WI38 (cell line): ENCODE measurements around the gene RAB30.

Experiments
- H3K4me3 ChIP-seq: 2 replicates; pipeline ENCODE4 v1.5.1; 2011; ENCODE audit warnings: low read depth, mild to moderate bottlenecking, control low read depth, low read length
- TF ChIP-seq, protein P1 (sequence below): IDR thresholded peaks from 2 replicates; pipeline ENCODE4 v1.5.1; 2012; ENCODE audit warnings: low read depth, mild to moderate bottlenecking, control low read depth, low read length

RAB30 gene

DNA sequence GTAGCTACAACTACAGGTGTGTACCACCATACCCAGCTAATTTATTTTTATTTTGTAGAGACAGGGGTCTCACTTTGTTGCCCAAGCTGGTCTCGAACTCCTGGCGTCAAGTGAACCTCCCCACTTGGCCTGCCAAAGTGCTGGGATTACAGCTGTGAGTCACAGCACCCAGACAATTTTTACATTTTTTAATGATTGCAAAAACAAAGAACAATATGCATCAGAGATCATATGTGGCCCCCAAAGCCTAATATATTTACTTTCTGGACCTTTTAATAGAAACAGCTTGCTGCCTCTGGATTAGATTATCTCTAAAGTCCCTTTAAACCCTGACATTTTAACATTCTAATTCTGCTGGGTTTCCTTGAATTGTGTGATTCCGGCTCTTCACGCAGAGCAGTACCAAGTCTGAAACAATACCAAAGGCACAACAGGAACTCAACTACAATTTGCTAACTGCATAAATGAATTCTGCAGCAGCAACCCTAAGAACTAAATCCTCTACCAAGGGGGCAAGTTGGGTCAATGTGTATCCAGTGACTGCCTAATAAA, 25.0 kb downstream of the RAB30 start:
- TF ChIP-seq, protein P1, sequence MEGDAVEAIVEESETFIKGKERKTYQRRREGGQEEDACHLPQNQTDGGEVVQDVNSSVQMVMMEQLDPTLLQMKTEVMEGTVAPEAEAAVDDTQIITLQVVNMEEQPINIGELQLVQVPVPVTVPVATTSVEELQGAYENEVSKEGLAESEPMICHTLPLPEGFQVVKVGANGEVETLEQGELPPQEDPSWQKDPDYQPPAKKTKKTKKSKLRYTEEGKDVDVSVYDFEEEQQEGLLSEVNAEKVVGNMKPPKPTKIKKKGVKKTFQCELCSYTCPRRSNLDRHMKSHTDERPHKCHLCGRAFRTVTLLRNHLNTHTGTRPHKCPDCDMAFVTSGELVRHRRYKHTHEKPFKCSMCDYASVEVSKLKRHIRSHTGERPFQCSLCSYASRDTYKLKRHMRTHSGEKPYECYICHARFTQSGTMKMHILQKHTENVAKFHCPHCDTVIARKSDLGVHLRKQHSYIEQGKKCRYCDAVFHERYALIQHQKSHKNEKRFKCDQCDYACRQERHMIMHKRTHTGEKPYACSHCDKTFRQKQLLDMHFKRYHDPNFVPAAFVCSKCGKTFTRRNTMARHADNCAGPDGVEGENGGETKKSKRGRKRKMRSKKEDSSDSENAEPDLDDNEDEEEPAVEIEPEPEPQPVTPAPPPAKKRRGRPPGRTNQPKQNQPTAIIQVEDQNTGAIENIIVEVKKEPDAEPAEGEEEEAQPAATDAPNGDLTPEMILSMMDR: no peak
- no peak overlapping the region for H3K4me3 ChIP-seq

DNA sequence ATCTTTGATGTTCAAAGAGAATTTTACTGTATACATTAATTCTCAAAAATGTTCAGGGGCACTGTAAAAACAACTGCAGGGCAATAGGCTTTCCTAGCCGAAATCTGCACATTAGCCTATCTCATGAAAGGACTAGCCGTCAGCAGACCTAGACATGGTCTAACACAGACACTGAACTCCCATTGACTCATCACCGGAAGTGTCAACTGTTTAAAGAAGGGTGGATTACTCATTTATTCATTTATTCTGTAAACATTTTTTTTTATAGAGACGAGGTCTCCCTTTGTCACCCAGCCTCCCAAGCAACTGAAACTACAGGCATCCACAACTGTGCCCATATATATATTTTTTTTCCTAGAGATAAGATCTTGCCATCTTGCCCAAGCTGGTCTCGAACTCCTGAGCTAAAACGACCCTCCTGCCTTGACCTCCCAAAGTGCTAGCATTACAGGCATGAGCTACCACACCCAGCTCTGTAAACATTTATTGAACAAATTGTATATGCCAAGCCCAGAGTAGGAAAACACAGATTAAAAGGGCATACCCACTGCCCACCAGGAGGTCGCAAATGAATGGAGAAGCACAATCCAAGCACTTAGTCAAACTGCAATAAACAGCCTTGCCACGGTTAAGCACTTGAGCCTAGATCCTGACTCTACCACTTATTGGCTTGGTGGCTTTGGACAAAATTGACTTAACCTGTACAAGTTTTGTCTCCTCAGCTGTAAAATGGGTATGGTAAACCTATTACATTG, 26.6 kb downstream of the RAB30 start:
- TF ChIP-seq, protein P1: no peak

DNA sequence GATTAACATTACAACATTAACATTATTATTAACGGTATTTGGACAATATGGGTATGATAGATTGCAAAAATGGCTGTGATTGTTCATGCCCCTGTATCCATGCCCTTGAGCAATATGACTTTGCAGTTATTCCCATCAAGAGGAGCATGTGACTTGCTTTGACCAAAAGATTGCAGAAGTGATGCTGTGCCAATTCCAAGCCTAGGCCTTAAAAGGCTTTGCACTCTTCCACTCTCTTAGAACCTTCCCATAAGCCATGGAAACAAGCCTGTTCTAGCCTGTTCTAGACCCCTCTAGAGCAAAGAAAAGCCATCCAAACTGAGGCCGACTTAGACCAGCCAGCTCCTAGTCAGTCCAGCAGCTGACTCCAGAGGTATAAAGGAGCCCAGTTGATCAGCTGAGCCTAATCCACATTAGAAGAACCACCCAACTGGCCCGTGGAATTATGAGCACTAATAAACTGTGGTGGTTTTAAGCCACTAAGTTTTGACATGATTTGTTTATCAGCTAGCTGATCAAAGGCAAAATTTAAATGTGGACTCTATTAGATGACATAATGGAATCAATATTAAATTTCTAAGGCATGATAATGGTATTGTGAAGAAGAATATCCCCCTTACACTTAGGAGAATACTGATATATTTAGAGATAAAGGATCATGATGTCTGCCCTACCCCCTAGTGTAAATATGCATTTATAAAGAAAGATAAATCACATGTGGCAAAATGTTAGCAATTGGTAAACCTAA, 28.6 kb downstream of the RAB30 start:
- no peak overlapping the region for H3K4me3 ChIP-seq
- TF ChIP-seq, protein P1: no peak

More for the DNA sequence above, 26.6 kb downstream of the RAB30 start:
- no peak overlapping the region for H3K4me3 ChIP-seq

DNA sequence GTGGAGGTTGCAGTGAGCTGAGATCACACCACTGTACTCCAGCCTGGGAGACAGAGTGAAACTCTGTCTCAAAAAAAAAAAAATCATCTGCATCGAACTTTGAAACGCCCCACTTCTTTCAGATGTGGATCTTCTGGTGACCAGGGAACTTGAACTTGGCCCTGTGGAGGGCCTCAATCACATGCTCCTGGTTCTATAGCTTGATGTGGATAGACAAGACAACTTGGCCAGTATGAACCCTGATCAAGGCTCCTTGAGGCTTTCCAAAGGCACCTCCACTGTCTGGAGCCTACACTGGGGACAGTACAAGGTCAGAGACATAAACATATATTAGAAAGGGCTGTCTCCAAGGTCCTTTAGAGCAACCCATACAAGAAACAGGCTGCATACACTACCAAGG, 30.6 kb downstream of the RAB30 start:
- TF ChIP-seq, protein P1: no peak
- H3K4me3 ChIP-seq: no peak overlapping the region

DNA sequence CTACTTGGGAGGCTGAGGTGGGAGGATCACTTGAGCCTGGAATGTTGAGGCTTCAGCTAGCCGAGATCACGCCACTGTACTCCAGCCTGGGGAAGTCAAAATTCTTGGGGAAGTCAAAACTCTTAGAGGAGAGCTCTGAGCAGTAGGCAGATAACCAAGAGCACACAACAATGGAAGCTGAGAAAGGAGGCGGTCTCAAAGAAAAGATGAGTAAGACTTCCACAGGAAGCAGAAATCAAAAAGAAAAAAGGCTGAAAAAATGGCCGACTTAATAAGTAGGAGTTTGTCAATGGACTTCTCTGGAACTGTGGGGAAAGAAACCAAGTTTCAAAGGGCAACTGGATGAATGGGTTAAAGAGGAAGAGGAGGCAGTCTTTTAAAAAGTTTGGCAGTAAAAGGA, 32.1 kb downstream of the RAB30 start:
- H3K4me3 ChIP-seq: no peak overlapping the region
- TF ChIP-seq, protein P1: no peak

DNA sequence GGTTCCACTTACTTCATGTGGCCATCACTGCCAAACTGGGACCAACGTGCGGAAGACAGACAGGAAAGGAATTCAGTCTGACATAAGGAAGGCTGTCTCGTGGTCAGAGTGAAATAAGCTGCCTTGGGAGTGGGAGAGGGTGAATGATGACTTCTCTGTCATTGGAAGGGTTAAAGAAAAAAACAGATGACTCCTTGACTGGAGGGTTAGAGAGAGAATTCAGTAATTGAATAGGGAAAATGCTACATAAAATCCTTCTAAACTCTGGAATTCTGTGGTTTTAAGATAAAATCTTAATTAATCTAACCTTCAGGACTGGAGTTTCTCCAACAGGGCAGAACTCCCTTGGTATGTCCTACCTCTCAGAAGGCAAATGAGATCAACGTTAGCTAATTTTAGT, 33.8 kb downstream of the RAB30 start:
- H3K4me3 ChIP-seq: no peak overlapping the region
- TF ChIP-seq, protein P1: no peak

DNA sequence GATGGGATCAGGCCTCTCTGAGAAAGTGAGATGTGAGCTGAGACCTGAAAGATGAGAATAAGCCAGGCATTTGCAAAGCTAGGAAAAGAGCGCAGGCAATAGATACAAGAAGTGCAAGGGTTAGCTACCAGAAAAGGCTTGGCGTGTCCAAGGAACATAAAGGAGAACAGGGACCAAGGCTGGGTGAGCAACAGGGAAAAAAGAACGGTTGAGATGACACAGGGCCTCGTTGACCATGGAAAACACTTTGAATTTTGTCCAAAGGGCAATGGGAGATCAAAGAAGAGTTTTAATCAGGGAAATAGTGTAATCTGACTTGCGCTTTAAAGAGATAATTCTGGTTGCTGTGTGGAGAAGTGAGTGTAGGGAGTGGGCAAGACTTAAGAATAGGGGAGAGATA, 35.0 kb downstream of the RAB30 start:
- TF ChIP-seq, protein P1: no peak

More for the DNA sequence above, 35.0 kb downstream of the RAB30 start:
- H3K4me3 ChIP-seq: no peak overlapping the region
